Naive B cell (primary cell): Measurements from ENCODE around the gene ZFPM1. TPM values are rescaled to one million over a fixed set of nuclear protein-coding genes. Genes with fewer than 3 reads are reported as not detected.

Experiments
- ATAC-seq, 2 donors: fragments of 150-1000 bp; cut with Tn5 transposase; 2 replicates each; pipeline ENCODE4 v1.10.0; 2021; ENCODE audit warnings: low read depth in 2 of 2, mild to moderate bottlenecking in 2 of 2, moderate library complexity in 2 of 2
- DNase-seq: peaks from one replicate; pipeline ENCODE4 v3.0.0; 2022
- H3K27ac Mint-ChIP-seq, 6 donors: one replicate each; pipeline ENCODE4 v1.8.0; 2020 to 2022; ENCODE audit warnings: mild to moderate bottlenecking in 6 of 6, mixed read lengths in 6 of 6, moderate library complexity in 5 of 6, inconsistent platforms in 2 of 6
- H3K27me3 Mint-ChIP-seq, 3 donors: one replicate each; pipeline ENCODE4 v1.8.0; 2021 to 2022; ENCODE audit warnings: mixed read lengths in 3 of 3, mild to moderate bottlenecking in 1 of 3
- H3K36me3 Mint-ChIP-seq, 2 donors: one replicate each; pipeline ENCODE4 v1.8.0; 2020 to 2022; ENCODE audit warnings: mixed read lengths in 2 of 2, inconsistent platforms in 1 of 2, mild to moderate bottlenecking in 1 of 2
- H3K4me1 Mint-ChIP-seq, 3 donors: one replicate each; pipeline ENCODE4 v1.8.0; 2020 to 2022; ENCODE audit warnings: mixed read lengths in 3 of 3, inconsistent platforms in 1 of 3, mild to moderate bottlenecking in 1 of 3, moderate library complexity in 1 of 3
- H3K4me3 Mint-ChIP-seq, 8 donors: one replicate each; pipeline ENCODE4 v1.8.0; 2020 to 2022; ENCODE audit warnings: mild to moderate bottlenecking in 8 of 8, mixed read lengths in 8 of 8, moderate library complexity in 8 of 8, inconsistent platforms in 2 of 8
- H3K9me3 Mint-ChIP-seq, 7 donors: one replicate each; pipeline ENCODE4 v1.8.0; 2020 to 2022; ENCODE audit warnings: mixed read lengths in 7 of 7, mild to moderate bottlenecking in 5 of 7, inconsistent platforms in 2 of 7, moderate library complexity in 1 of 7
- polyA plus RNA-seq, 6 donors: library from polyadenylated mRNA; unstranded; fragments of 300-500 nt; fragmentation: Illumina TruSeq; gene quantifications; one replicate each; pipeline ENCODE4 v1.2.3, GENCODE V29; 2021; ENCODE audit warnings: low read depth in 6 of 6

The ZFPM1 gene
- polyA plus RNA-seq, 6 donors from 2014 or later = 0.09 to 0.46 (median 0.28) TPM

DNA sequence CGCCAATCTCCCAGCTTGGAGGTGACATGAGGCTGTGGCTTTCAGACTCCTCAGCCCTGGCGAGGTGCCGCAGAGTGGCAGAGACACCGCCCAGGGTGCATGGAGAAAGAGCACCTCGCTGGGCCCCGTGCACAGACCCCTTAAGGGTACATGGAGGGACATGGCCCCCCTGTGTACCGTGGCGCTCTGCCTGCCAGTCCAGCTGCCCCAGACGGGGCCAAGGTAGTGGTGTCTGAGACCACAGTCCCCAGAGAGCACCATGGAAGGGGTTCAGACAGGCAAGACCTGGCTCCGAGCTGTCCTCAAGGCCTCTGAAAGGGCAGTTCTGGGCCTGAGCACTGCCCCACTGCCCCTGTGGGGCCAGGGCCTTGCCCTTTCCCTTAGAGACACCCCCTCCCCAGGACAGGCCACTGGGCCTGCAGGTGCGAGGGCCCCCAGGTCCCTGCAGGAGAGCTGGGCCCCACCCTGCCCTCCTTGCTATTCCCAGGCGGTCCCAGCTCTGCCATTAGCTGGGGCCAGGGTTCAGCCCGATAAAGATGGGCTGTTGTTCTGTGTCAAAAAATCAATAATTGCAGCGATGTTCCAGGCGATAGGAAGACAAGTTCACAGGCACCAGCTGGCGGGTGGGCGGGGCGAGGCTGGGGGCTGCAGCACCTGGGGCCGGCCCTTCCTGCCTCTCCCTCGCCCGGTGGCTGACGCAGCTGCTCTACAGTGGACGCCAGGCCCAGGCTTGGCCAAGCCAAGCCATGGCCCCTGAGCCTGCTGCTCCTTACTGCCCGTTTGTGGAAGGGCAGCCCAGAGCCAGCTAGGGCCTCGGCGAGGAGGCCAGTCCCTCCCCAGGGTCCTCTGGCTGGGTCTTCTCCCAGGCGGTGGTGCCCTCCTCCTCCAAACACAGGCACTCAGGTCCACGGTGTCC, 51.7 kb downstream of the ZFPM1 start:
- H3K27me3 Mint-ChIP-seq = no peaks in the 10 kb centered on the region
- H3K4me1 Mint-ChIP-seq = peaks cover 0 to 8% (median 0%) of the 10 kb centered on the region in 3 donors
- H3K27ac Mint-ChIP-seq = no peak overlapping the region
- no peak overlapping the region for H3K4me3 Mint-ChIP-seq
- no peak for DNase-seq
- H3K36me3 Mint-ChIP-seq = no peaks in the 10 kb centered on the region
- H3K9me3 Mint-ChIP-seq = no peaks in the 10 kb centered on the region
- ATAC-seq = no peak

DNA sequence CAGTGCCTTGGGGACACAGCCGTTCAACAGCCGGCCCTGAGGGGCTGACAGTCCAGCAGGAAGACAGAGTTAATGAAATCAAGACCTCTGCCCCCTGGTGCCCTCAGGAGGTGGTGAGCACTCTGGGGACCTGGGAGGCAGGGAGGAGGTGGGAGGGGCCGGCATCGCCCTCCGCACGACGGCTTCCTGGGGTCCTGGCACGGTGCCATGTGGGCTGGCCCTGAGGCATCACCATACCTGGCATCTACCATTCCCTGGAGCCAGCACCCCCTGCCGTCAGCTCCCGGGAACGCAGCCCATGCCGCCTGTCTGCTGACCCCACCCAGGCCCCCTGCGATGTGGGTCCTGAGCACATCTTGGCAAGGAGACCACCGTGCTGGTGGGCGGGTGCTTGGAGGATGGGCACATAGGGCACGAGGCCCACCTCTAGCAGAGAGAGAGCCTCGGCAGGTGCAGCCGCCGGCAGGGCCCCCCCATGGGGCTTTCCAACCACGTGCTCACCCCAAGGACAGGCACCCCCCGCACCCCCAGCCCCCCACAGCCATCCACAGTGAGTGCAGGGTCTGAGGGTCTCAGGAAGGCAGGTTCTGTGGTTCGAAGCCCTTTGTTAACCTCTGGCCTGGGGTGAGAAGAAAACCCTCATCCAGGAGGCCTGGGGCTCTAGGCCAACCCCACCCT, 52.5 kb downstream of the ZFPM1 start:
- no peak overlapping the region for H3K4me3 Mint-ChIP-seq
- no peak overlapping the region for H3K27ac Mint-ChIP-seq
- ATAC-seq = peak; percentile 21 to 53
- no peaks in the 10 kb centered on the region for H3K27me3 Mint-ChIP-seq
- DNase-seq = peak; percentile 15
- H3K4me1 Mint-ChIP-seq = peaks cover 0 to 3% (median 0%) of the 10 kb centered on the region in 3 donors
- H3K36me3 Mint-ChIP-seq = no peaks in the 10 kb centered on the region
- no peaks in the 10 kb centered on the region for H3K9me3 Mint-ChIP-seq

DNA sequence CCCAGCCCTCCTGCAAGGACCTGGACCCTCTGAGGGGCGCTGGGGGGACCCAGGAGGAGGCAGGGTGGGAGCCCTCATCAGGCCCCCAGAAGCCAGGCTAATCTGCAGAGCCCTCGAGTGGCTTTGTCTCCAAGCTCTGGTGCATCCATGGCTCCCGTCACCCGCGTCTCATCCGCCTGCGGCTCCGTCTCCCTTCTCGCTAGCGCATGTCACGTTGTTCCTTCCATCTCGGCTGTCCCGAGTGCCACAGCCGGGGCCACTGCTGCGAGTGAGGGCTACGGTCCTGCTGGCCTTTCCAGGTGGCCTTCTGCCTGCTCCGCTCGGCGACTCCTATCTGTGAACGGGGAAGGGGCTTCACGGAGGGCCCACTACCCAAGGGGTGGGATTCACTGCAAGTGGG, 53.6 kb downstream of the ZFPM1 start:
- Mint-ChIP-seq H3K9me3 (no peaks in the 10 kb centered on the region), H3K27me3 (no peaks in the 10 kb centered on the region), H3K4me1 (no peaks in the 10 kb centered on the region), H3K4me3 (no peak overlapping the region), H3K27ac (no peak overlapping the region), H3K36me3 (no peaks in the 10 kb centered on the region)
- ATAC-seq (no peak), DNase-seq (no peak)

- no peaks in the 10 kb centered on the region for H3K9me3 Mint-ChIP-seq
- H3K27me3 Mint-ChIP-seq = no peaks in the 10 kb centered on the region
- no peak overlapping the region for H3K27ac Mint-ChIP-seq
- H3K4me3 Mint-ChIP-seq = no peak overlapping the region
- no peaks in the 10 kb centered on the region for H3K4me1 Mint-ChIP-seq
- no peaks in the 10 kb centered on the region for H3K36me3 Mint-ChIP-seq
- no peak for ATAC-seq
- DNase-seq = no peak
Observed at GRCh38 chr16:88507231-88507743, 54.2 kb downstream of the ZFPM1 start.

- H3K9me3 Mint-ChIP-seq = no peaks in the 10 kb centered on the region
- H3K36me3 Mint-ChIP-seq = no peaks in the 10 kb centered on the region
- no peak for DNase-seq
- H3K4me1 Mint-ChIP-seq = no peaks in the 10 kb centered on the region
- ATAC-seq = no peak
- no peaks in the 10 kb centered on the region for H3K27me3 Mint-ChIP-seq
- H3K4me3 Mint-ChIP-seq = no peak overlapping the region
- no peak overlapping the region for H3K27ac Mint-ChIP-seq
Observed at GRCh38 chr16:88508376-88508867, 55.3 kb downstream of the ZFPM1 start.

DNA sequence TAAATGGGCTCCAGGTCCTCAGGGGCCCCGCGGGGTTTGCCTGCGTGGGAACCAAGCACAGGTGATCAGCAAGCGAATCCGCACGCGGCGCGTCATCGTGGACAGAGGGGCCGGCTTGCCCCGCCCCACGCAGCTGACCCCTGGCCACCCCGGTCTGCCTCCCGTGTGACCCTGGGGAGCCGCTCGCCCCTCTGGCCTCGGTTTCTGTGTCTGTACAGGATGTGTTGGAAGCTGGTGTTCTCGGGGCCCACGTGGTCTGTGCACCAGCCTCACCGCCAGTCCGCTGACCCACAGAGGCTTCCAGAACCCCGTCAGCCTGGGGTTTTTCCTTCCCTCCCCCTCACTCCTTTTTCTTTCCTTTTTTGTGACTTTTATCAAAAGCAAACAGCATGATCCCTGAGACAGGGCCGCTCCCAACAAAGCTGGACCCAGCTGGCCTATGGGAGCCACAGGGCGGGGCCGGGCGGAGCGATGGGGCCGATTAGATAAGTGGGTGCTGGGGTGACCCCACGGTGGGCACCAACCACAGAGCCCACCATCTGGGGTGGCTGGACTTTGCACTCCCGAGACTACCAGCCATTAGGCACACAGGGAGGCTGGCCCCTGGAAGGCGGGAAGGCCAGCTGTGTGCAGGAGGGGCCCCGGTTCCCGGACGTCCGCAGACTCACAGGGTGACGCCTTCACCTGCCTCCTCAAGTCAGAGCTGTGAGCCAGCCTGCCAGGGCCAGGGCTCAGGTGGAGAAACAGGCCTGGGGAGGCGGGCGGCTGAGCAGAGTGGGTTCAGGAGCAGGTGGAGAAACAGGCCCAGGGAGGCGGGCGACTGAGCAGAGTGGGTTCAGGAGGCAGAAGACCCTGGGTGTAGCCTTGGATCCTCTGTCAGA, 56.0 kb downstream of the ZFPM1 start:
- ATAC-seq (no peak), DNase-seq (no peak)
- H3K9me3 Mint-ChIP-seq = no peaks in the 10 kb centered on the region
- H3K4me3 Mint-ChIP-seq = no peak overlapping the region
- H3K36me3 Mint-ChIP-seq = no peaks in the 10 kb centered on the region
- no peak overlapping the region for H3K27ac Mint-ChIP-seq
- no peaks in the 10 kb centered on the region for H3K4me1 Mint-ChIP-seq
- H3K27me3 Mint-ChIP-seq = no peaks in the 10 kb centered on the region

- ATAC-seq (no peak), DNase-seq (no peak)
- Mint-ChIP-seq H3K27ac (no peak overlapping the region), H3K36me3 (no peaks in the 10 kb centered on the region), H3K4me3 (no peak overlapping the region), H3K27me3 (no peaks in the 10 kb centered on the region), H3K9me3 (no peaks in the 10 kb centered on the region), H3K4me1 (no peaks in the 10 kb centered on the region)
Observed at GRCh38 chr16:88509749-88510069, 56.6 kb downstream of the ZFPM1 start.

DNA sequence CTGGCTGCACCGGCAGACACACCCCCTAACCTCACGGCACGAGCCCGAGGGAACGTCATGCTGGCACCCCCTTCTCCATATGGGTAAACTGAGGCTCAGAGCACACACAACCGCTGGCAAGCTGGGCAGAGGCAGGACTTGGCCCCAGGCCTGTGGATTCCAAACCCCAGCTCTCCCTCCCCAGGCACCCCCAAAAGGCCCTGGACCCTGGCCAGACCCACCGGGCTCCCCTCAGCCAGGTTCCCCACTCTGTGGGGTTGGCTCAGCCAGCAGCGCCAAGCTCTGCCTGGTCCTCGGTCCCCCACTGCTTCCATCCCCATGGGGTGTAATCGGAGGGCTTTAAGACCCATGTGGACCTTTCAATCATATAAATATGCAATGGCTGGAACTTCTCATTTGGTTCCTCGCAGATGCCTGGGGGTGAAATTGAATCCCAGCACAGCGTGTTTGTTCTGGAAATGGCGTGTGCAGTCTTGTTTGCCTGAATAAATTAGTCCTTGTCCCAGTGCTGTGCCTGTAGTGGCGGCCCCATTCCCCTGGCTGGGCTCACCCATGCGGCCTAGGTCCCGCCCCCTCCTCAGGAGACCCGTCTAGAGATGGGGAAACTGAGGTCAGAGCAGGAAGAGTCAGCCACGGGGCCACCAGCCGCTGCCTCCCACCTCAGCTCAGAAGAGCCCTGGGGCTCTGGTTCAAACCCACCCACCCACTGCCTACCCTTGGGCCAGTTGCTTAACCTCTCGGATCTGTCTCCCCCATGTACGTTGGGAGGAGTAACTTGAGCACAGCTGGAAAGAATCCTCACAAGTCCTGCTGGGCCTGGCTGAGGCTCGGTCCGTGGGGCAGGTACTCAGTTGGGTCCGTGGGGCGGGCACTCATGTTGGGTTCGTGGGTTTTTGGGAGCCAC, 57.3 kb downstream of the ZFPM1 start:
- H3K36me3 Mint-ChIP-seq = no peaks in the 10 kb centered on the region
- H3K9me3 Mint-ChIP-seq = no peaks in the 10 kb centered on the region
- no peaks in the 10 kb centered on the region for H3K4me1 Mint-ChIP-seq
- H3K4me3 Mint-ChIP-seq = no peak overlapping the region
- no peak for DNase-seq
- peaks cover 0 to 2% (median 0%) of the 10 kb centered on the region in 3 donors for H3K27me3 Mint-ChIP-seq
- no peak for ATAC-seq
- no peak overlapping the region for H3K27ac Mint-ChIP-seq

- Mint-ChIP-seq H3K36me3 (no peaks in the 10 kb centered on the region), H3K4me3 (no peak overlapping the region), H3K27me3 (peaks cover 0 to 5% (median 0%) of the 10 kb centered on the region in 3 donors), H3K4me1 (no peaks in the 10 kb centered on the region), H3K27ac (no peak overlapping the region), H3K9me3 (no peaks in the 10 kb centered on the region)
- ATAC-seq = no peak
- DNase-seq = no peak
Observed at GRCh38 chr16:88511060-88511459, 58.0 kb downstream of the ZFPM1 start.

DNA sequence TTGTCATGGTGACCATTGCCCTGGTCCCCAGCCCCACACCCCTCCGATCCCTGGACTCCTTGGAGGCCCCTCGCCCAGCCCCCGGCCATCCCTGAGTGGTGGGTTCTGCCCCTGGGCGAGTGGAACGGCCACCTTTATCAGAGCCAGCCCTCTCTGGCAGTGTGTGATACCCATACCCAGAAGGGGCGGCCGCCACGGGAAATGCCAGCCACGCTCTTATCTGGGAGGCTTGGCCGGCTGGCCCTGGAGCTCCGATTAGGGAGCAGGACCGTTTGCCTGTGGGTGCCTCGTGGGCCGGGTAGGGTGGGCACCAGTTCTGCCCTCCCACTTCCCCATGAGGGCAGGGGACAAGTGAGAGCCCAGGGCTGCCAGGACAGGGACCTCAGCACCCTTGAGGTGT, 58.8 kb downstream of the ZFPM1 start:
- no peak overlapping the region for H3K27ac Mint-ChIP-seq
- H3K4me3 Mint-ChIP-seq = no peak overlapping the region
- peaks cover 0 to 11% (median 4%) of the 10 kb centered on the region in 3 donors for H3K27me3 Mint-ChIP-seq
- no peak for DNase-seq
- H3K4me1 Mint-ChIP-seq = no peaks in the 10 kb centered on the region
- no peaks in the 10 kb centered on the region for H3K9me3 Mint-ChIP-seq
- no peak for ATAC-seq
- peaks cover 0 to 5% of the 10 kb centered on the region in 2 donors for H3K36me3 Mint-ChIP-seq

DNA sequence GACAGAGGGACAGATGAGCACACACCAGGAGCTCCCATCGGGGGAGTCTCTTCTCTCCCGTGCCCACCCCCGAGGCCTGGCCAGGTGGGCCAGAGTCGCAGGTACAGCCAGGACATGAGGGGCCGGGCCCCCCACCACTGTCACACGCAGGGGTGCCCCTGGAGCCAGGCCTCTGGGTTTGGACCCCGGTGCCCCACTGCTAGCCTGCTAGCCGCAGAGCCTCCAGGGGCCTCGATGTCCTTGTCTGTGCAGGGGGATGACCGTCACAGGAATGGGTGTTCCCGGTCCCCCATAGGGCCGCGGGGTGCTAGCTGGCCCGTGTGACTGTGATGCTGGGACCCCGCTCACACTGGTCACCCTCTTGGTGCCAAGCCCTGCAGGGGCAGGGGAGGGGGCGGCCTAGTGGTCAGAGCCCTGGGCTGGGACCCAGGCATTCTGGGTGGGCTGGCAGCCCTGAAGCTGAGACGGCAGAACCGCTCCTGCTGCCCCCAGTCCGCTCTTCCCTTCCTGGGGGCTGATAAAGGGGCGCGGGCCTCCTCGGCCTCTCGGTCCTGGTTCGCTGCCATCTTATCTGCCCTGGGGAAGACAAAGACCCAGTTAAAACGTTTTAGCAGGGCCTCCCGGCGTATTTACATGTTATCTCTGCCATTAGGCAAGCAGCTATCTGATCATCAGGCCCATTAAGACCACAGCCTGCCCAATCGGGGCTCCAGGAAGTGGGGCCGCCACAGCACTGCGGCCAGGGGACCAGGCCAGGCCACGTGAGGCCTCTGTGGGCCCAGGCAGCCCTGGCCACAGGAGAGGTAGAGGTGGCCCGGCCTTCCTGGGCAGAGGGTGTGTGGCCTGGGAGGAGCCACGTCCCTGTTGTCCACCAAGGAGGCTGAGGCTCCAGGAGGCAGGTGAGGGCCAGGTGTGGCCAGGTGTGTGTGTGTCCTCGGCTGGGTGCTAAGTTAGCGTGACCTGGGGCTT, 59.9 kb downstream of the ZFPM1 start:
- DNase-seq (no peak), ATAC-seq (no peak)
- peaks cover 0 to 16% of the 10 kb centered on the region in 2 donors for H3K36me3 Mint-ChIP-seq
- no peaks in the 10 kb centered on the region for H3K9me3 Mint-ChIP-seq
- H3K27ac Mint-ChIP-seq = no peak overlapping the region
- H3K27me3 Mint-ChIP-seq = peaks cover 0 to 19% (median 15%) of the 10 kb centered on the region in 3 donors
- H3K4me3 Mint-ChIP-seq = no peak overlapping the region
- peaks cover 0 to 8% (median 0%) of the 10 kb centered on the region in 3 donors for H3K4me1 Mint-ChIP-seq
